GM08714 (cell line): ENCODE data around the gene WNT9B.

Experiments
- H3K4me3 ChIP-seq: fragments of 200-500 bp; sonication (Bioruptor generic); 2 replicates; pipeline ENCODE4 v1.5.1; 2014; ENCODE audit warnings: mild to moderate bottlenecking, low read length, inconsistent platforms
- ZNF274 ChIP-seq: IDR thresholded peaks from 2 replicates; pipeline ENCODE4 v1.6.1; 2012; ENCODE audit warnings: mild to moderate bottlenecking, low read depth, low read length

The WNT9B gene

GRCh38 chr17:46851029-46851741, at the start of gene WNT9B:
Gene WNT9B (plus strand): TSS chr17:46851583. CDS start chr17:46851639, 56 bp downstream.
- H3K4me3 ChIP-seq, result no peak within 1 kb of the TSS
- TF ChIP-seq ZNF274, result no peak

GRCh38 chr17:46802800-46803199, 48.6 kb upstream of the WNT9B start:
- no peak overlapping the region for H3K4me3 ChIP-seq
- TF ChIP-seq ZNF274, result no peak

GRCh38 chr17:46803544-46803943, 47.8 kb upstream of the WNT9B start:
- no peak for TF ChIP-seq ZNF274

GRCh38 chr17:46805771-46806170, 45.6 kb upstream of the WNT9B start:
- H3K4me3 ChIP-seq, result no peak overlapping the region
- no peak for TF ChIP-seq ZNF274

More at GRCh38 chr17:46803544-46803943, 47.8 kb upstream of the WNT9B start:
- H3K4me3 ChIP-seq, result no peak overlapping the region

- TF ChIP-seq ZNF274, result no peak
- H3K4me3 ChIP-seq, result no peak overlapping the region
Observed at GRCh38 chr17:46809110-46809571, 42.2 kb upstream of the WNT9B start.

- no peak overlapping the region for H3K4me3 ChIP-seq
- no peak for TF ChIP-seq ZNF274
Observed at GRCh38 chr17:46810837-46811236, 40.5 kb upstream of the WNT9B start.

- no peak overlapping the region for H3K4me3 ChIP-seq
- no peak for TF ChIP-seq ZNF274
Observed at GRCh38 chr17:46811978-46812583, 39.3 kb upstream of the WNT9B start.

GRCh38 chr17:46812624-46813318, 38.6 kb upstream of the WNT9B start:
- TF ChIP-seq ZNF274, result no peak
- H3K4me3 ChIP-seq, result no peak overlapping the region

GRCh38 chr17:46813920-46814319, 37.5 kb upstream of the WNT9B start:
- no peak overlapping the region for H3K4me3 ChIP-seq
- TF ChIP-seq ZNF274, result no peak

- no peak overlapping the region for H3K4me3 ChIP-seq
- no peak for TF ChIP-seq ZNF274
Observed at GRCh38 chr17:46814446-46814845, 36.9 kb upstream of the WNT9B start.

GRCh38 chr17:46815474-46816353, 35.7 kb upstream of the WNT9B start:
- no peak for TF ChIP-seq ZNF274
- H3K4me3 ChIP-seq, result no peak overlapping the region

- H3K4me3 ChIP-seq, result no peak overlapping the region
- no peak for TF ChIP-seq ZNF274
Observed at GRCh38 chr17:46817151-46817900, 34.1 kb upstream of the WNT9B start.

- no peak overlapping the region for H3K4me3 ChIP-seq
- TF ChIP-seq ZNF274, result no peak
Observed at GRCh38 chr17:46817901-46818209, 33.5 kb upstream of the WNT9B start.
